K562 (cell line): ENCODE results near the gene SELENOT. TPM values are rescaled to one million over a fixed set of nuclear protein-coding genes. Genes with fewer than 3 reads are reported as not detected.

ENCODE experiments used
- CXXC5 ChIP-seq: fragments of 250-450 bp; sonication (Bioruptor Pico); IDR thresholded peaks from 2 replicates; pipeline ENCODE4 v1.8.0; 2022; ENCODE audit warnings: inconsistent platforms, mild to moderate bottlenecking, moderate library complexity
- GTF2F1 ChIP-seq: IDR thresholded peaks from 2 replicates; pipeline ENCODE4 v1.6.1; 2011; ENCODE audit warnings: low read depth, low read length, improper control_type of control experiment
- HDAC8 ChIP-seq: fragments of 450-650 bp; IDR thresholded peaks from 2 replicates; pipeline ENCODE4 v1.6.1; 2016; ENCODE audit warnings: mild to moderate bottlenecking, missing genetic modification characterization, moderate library complexity, missing compliant biosample characterization
- HNRNPL ChIP-seq: fragments of 200-400 bp; formaldehyde crosslinking; IDR thresholded peaks from 2 replicates; pipeline ENCODE4 v1.6.1; 2017; ENCODE audit warnings: low read depth, mild to moderate bottlenecking, low read length
- JUN ChIP-seq, 2 experiments: sonication (generic) in 1 of 2; formaldehyde crosslinking in 1 of 2; IDR thresholded peaks; 2 replicates each; pipeline versions ENCODE4 v1.6.1 to v1.8.0; 2012 to 2022; ENCODE audit warnings: borderline replicate concordance in 2 of 2, mild to moderate bottlenecking in 2 of 2, improper control_type of control experiment in 1 of 2, low read depth in 1 of 2, low read length in 1 of 2, missing genetic modification reagents in 1 of 2
- POU5F1 ChIP-seq: fragments of 150-350 bp; IDR thresholded peaks from 2 replicates; pipeline ENCODE4 v1.6.1; 2014; ENCODE audit warnings: borderline replicate concordance, low read length, low read depth, mild to moderate bottlenecking; ENCODE audit not compliant: partially characterized antibody
- SIX5 ChIP-seq, 2 experiments: IDR thresholded peaks; 2 replicates each; pipeline ENCODE4 v1.6.1; 2011; ENCODE audit warnings: low read length in 2 of 2, borderline replicate concordance in 1 of 2, low read depth in 1 of 2, mild to moderate bottlenecking in 1 of 2, moderate library complexity in 1 of 2; ENCODE audit not compliant: insufficient read depth in 1 of 2
- ZNF184 ChIP-seq: sonication (generic); formaldehyde crosslinking; IDR thresholded peaks from 2 replicates; pipeline ENCODE4 v1.5.0; 2020; ENCODE audit warnings: missing genetic modification reagents
- ZNF239 ChIP-seq: fragments of 250-450 bp; sonication (Bioruptor Pico); IDR thresholded peaks from 2 replicates; pipeline ENCODE4 v1.4.0; 2020; ENCODE audit warnings: mild to moderate bottlenecking
- ZNF717 ChIP-seq: fragments of 250-450 bp; sonication (Bioruptor Pico); IDR thresholded peaks from 2 replicates; pipeline ENCODE4 v1.5.0; 2021
- polyA plus RNA-seq, 8 experiments: library from polyadenylated mRNA; depleted of rRNA in 4 of 8; stranded (reverse) in 5 of 8; unstranded in 3 of 8; fragments of >200 nt; fragmentation: Nextera tagmentation in 2 of 8; fragmentation: Illumina TruSeq in 1 of 8; extraction: Ambion mirVana in 2 of 8; extraction: Trizol in 1 of 8; gene quantifications; 2 replicates each; pipeline versions ENCODE4 v1.2.1 to v1.2.3, GENCODE V29; 2011 to 2014; ENCODE audit warnings: inconsistent platforms in 1 of 8, missing spikeins in 1 of 8
- total RNA-seq, 7 experiments: library from RNA; depleted of rRNA in 6 of 7; stranded (reverse); fragments of >200 nt in 6 of 7; fragmentation: Illumina TruSeq in 2 of 7; extraction: Trizol in 2 of 7; gene quantifications; 2 replicates each; pipeline versions ENCODE4 v1.2.1 to v1.2.3, GENCODE V29; 2011 to 2021; ENCODE audit warnings: low replicate concordance in 1 of 7
- TF ChIP-seq, protein P1 (sequence below): sonication (generic); formaldehyde crosslinking; IDR thresholded peaks from 2 replicates; pipeline ENCODE4 v1.8.0; 2023; ENCODE audit warnings: mild to moderate bottlenecking, missing genetic modification reagents
- TF ChIP-seq, protein P2 (sequence below), 2 experiments: fragments of 450-650 bp; formaldehyde crosslinking in 1 of 2; IDR thresholded peaks; 2 replicates each; pipeline versions ENCODE4 v1.4.0 to v1.6.1; 2014 to 2020; ENCODE audit warnings: mild to moderate bottlenecking in 2 of 2, borderline replicate concordance in 1 of 2, low read depth in 1 of 2

SELENOT gene
- total and polyA plus RNA-seq, 9 of the 15 experiments (the other 6 are each of a cell fraction or from before 2014, with no cell fraction given), result 33.0 to 411 (median 91.9) TPM

DNA sequence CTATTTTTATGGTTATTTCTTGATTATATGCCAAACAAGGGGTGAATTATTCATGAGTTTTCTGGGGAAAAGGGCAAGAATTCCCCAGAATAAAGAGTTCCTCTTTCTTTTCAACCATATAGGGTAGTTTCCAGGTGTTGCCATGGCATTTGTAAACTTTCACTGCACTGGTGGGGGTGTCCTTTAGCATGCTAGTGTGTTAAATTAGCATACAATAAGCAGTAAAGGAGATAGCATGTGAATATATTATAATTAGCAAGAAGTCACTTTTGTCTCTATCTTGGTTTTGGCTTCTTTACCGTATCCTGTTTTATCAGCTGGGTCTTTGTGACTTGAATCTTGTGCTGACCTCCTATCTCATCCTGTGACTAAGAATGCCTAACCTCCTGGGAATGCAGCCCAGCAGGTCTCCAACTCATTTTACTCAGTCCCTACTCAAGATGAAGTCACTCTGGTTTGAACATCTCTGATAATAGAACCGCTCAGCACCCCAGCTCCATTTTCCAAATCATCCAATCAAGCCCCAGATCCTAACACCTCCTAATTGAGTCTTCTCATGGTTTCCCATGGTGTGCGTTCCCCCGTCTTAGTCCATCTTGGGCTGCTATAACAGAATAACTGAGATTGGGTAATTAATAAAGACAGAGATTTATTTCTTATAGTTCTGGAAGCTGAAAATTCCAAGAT, 3.4 kb upstream of the SELENOT start (continued):
- TF ChIP-seq, protein P1, sequence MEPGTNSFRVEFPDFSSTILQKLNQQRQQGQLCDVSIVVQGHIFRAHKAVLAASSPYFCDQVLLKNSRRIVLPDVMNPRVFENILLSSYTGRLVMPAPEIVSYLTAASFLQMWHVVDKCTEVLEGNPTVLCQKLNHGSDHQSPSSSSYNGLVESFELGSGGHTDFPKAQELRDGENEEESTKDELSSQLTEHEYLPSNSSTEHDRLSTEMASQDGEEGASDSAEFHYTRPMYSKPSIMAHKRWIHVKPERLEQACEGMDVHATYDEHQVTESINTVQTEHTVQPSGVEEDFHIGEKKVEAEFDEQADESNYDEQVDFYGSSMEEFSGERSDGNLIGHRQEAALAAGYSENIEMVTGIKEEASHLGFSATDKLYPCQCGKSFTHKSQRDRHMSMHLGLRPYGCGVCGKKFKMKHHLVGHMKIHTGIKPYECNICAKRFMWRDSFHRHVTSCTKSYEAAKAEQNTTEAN, result no peak
- TF ChIP-seq ZNF239 (CRISPR knock-in tag) (peak; percentile 72), JUN (IDR thresholded peaks at IDR 0.05; ENCODE audit: borderline replicate concordance, low read depth, low read length) (0 out of 2 replicates have a peak, but pooled peaks have one; percentile 9), JUN (CRISPR knock-in tag; IDR thresholded peaks at IDR 0.05; ENCODE audit: borderline replicate concordance) (no peak), GTF2F1 (no peak), HDAC8 (tag) (0 out of 2 replicates have a peak, but pooled peaks have one; percentile 61), ZNF717 (CRISPR knock-in tag) (no peak), HNRNPL (no peak), POU5F1 (no peak), SIX5 (IDR thresholded peaks at IDR 0.05; ENCODE audit: borderline replicate concordance in 1 of 2, insufficient read depth in 1 of 2, low read depth in 1 of 2, low read length in 2 of 2) (no peak), CXXC5 (CRISPR knock-in tag) (peak; percentile 71), ZNF184 (CRISPR knock-in tag) (no peak)
- TF ChIP-seq, protein P2, sequence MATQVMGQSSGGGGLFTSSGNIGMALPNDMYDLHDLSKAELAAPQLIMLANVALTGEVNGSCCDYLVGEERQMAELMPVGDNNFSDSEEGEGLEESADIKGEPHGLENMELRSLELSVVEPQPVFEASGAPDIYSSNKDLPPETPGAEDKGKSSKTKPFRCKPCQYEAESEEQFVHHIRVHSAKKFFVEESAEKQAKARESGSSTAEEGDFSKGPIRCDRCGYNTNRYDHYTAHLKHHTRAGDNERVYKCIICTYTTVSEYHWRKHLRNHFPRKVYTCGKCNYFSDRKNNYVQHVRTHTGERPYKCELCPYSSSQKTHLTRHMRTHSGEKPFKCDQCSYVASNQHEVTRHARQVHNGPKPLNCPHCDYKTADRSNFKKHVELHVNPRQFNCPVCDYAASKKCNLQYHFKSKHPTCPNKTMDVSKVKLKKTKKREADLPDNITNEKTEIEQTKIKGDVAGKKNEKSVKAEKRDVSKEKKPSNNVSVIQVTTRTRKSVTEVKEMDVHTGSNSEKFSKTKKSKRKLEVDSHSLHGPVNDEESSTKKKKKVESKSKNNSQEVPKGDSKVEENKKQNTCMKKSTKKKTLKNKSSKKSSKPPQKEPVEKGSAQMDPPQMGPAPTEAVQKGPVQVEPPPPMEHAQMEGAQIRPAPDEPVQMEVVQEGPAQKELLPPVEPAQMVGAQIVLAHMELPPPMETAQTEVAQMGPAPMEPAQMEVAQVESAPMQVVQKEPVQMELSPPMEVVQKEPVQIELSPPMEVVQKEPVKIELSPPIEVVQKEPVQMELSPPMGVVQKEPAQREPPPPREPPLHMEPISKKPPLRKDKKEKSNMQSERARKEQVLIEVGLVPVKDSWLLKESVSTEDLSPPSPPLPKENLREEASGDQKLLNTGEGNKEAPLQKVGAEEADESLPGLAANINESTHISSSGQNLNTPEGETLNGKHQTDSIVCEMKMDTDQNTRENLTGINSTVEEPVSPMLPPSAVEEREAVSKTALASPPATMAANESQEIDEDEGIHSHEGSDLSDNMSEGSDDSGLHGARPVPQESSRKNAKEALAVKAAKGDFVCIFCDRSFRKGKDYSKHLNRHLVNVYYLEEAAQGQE (IDR thresholded peaks at IDR 0.05; ENCODE audit: borderline replicate concordance), result no peak
- TF ChIP-seq, protein P2 (CRISPR knock-in tag; IDR thresholded peaks at IDR 0.05; ENCODE audit: low read depth), result 0 out of 2 replicates have a peak, but pooled peaks have one; percentile 50
